BLaER1 (cell line): Measurements from ENCODE around the gene NR1H3.
A peak's percentile ranks its signal among the peaks of the same experiment; 100 is the strongest.

Experiments used
- H3K27ac ChIP-seq: shearing (Covaris generic); formaldehyde crosslinking; 2 replicates; pipeline ENCODE4 v1.8.1; 2022
- H3K27me3 ChIP-seq: shearing (Covaris generic); formaldehyde crosslinking; 2 replicates; pipeline ENCODE4 v1.8.1; 2022
- H3K36me3 ChIP-seq: shearing (Covaris generic); formaldehyde crosslinking; 2 replicates; pipeline ENCODE4 v1.8.1; 2022
- H3K4me1 ChIP-seq: shearing (Covaris generic); formaldehyde crosslinking; 2 replicates; pipeline ENCODE4 v1.8.1; 2022
- H3K4me2 ChIP-seq: shearing (Covaris generic); formaldehyde crosslinking; 2 replicates; pipeline ENCODE4 v1.8.1; 2022
- H3K4me3 ChIP-seq: shearing (Covaris generic); formaldehyde crosslinking; 2 replicates; pipeline ENCODE4 v1.8.1; 2022
- H3K9ac ChIP-seq: shearing (Covaris generic); formaldehyde crosslinking; 2 replicates; pipeline ENCODE4 v1.8.1; 2022
- H3K9me3 ChIP-seq: shearing (Covaris generic); formaldehyde crosslinking; 2 replicates; pipeline ENCODE4 v1.8.1; 2022
- H4K20me1 ChIP-seq: shearing (Covaris generic); formaldehyde crosslinking; 2 replicates; pipeline ENCODE4 v1.8.1; 2022
- Cebpa-rat ChIP-seq: shearing (Covaris generic); IDR thresholded peaks from 2 replicates; pipeline ENCODE4 v1.8.1; 2022

NR1H3 gene

GRCh38 chr11:47243454-47243853 lies 14.3 kb upstream of the NR1H3 start:
- H3K4me2 ChIP-seq: no peak overlapping the region
- no peak for TF ChIP-seq Cebpa-rat
- H4K20me1 ChIP-seq: no peaks in the 10 kb centered on the region
- H3K9ac ChIP-seq: no peak overlapping the region
- no peaks in the 10 kb centered on the region for H3K27me3 ChIP-seq
- peaks cover 90% of the 10 kb centered on the region for H3K36me3 ChIP-seq
- H3K4me1 ChIP-seq: peaks cover 32% of the 10 kb centered on the region
- no peak overlapping the region for H3K4me3 ChIP-seq
- no peak overlapping the region for H3K27ac ChIP-seq
- H3K9me3 ChIP-seq: no peaks in the 10 kb centered on the region

- peaks cover 26% of the 10 kb centered on the region for H3K4me1 ChIP-seq
- H4K20me1 ChIP-seq: no peaks in the 10 kb centered on the region
- no peak overlapping the region for H3K4me2 ChIP-seq
- no peaks in the 10 kb centered on the region for H3K27me3 ChIP-seq
- H3K4me3 ChIP-seq: no peak overlapping the region
- H3K9ac ChIP-seq: no peak overlapping the region
- H3K9me3 ChIP-seq: no peaks in the 10 kb centered on the region
- H3K27ac ChIP-seq: no peak overlapping the region
- TF ChIP-seq Cebpa-rat: no peak
- peaks cover 78% of the 10 kb centered on the region for H3K36me3 ChIP-seq
These were observed 13.1 kb upstream of the NR1H3 start for GRCh38 chr11:47244448-47245350.

GRCh38 chr11:47245611-47246357 lies 12.0 kb upstream of the NR1H3 start:
- Histone ChIP-seq H4K20me1 (no peaks in the 10 kb centered on the region), H3K4me2 (no peak overlapping the region), H3K27me3 (no peaks in the 10 kb centered on the region), H3K27ac (no peak overlapping the region), H3K4me1 (peaks cover 26% of the 10 kb centered on the region), H3K4me3 (no peak overlapping the region), H3K36me3 (peaks cover 67% of the 10 kb centered on the region), H3K9ac (no peak overlapping the region), H3K9me3 (no peaks in the 10 kb centered on the region)
- no peak for TF ChIP-seq Cebpa-rat

- TF ChIP-seq Cebpa-rat: no peak
- no peaks in the 10 kb centered on the region for H3K27me3 ChIP-seq
- H3K27ac ChIP-seq: no peak overlapping the region
- H3K36me3 ChIP-seq: peaks cover 50% of the 10 kb centered on the region
- peak overlapping the region; percentile 98 for H3K4me2 ChIP-seq
- H4K20me1 ChIP-seq: no peaks in the 10 kb centered on the region
- H3K4me1 ChIP-seq: peaks cover 26% of the 10 kb centered on the region
- peak overlapping the region; percentile 77 for H3K4me3 ChIP-seq
- H3K9ac ChIP-seq: no peak overlapping the region
- H3K9me3 ChIP-seq: no peaks in the 10 kb centered on the region
These were observed 10.3 kb upstream of the NR1H3 start for GRCh38 chr11:47247502-47247901.

GRCh38 chr11:47248304-47248663 lies 9.5 kb upstream of the NR1H3 start:
- H4K20me1 ChIP-seq: no peaks in the 10 kb centered on the region

GRCh38 chr11:47248664-47249377 lies 9.0 kb upstream of the NR1H3 start, which contains the start of gene ACP2:
ACP2 (minus strand) TSS chr11:47248814; CDS start chr11:47248789, 25 bp downstream.
- Histone ChIP-seq H4K20me1 (no peaks in the 10 kb centered on the region), H3K27ac (peak within 1 kb of the TSS; percentile 96), H3K4me2 (peak within 1 kb of the TSS; percentile 98), H3K36me3 (peaks cover 37% of the 10 kb centered on the region), H3K27me3 (no peaks in the 10 kb centered on the region), H3K4me1 (peaks cover 26% of the 10 kb centered on the region), H3K9me3 (no peaks in the 10 kb centered on the region), H3K4me3 (peak within 1 kb of the TSS; percentile 77), H3K9ac (peak within 1 kb of the TSS; percentile 93)
- TF ChIP-seq Cebpa-rat: no peak

More at GRCh38 chr11:47248304-47248663, 9.5 kb upstream of the NR1H3 start:
- Histone ChIP-seq H3K4me2 (peak overlapping the region; percentile 98), H3K27ac (peak overlapping the region; percentile 96), H3K27me3 (no peaks in the 10 kb centered on the region), H3K4me3 (peak overlapping the region; percentile 77), H3K9ac (peak overlapping the region; percentile 93), H3K36me3 (peaks cover 42% of the 10 kb centered on the region), H3K9me3 (no peaks in the 10 kb centered on the region), H3K4me1 (peaks cover 26% of the 10 kb centered on the region)
- no peak for TF ChIP-seq Cebpa-rat

- peak overlapping the region; percentile 98 for H3K4me2 ChIP-seq
- peak overlapping the region; percentile 96 for H3K27ac ChIP-seq
These were observed 8.4 kb upstream of the NR1H3 start for GRCh38 chr11:47249378-47249715.

GRCh38 chr11:47251751-47252150 lies 6.0 kb upstream of the NR1H3 start:
- TF ChIP-seq Cebpa-rat: no peak
- H4K20me1 ChIP-seq: no peaks in the 10 kb centered on the region
- no peaks in the 10 kb centered on the region for H3K9me3 ChIP-seq
- H3K4me1 ChIP-seq: peaks cover 31% of the 10 kb centered on the region
- no peak overlapping the region for H3K27ac ChIP-seq
- no peaks in the 10 kb centered on the region for H3K27me3 ChIP-seq
- H3K36me3 ChIP-seq: peaks cover 7% of the 10 kb centered on the region
- H3K4me2 ChIP-seq: no peak overlapping the region
- no peak overlapping the region for H3K9ac ChIP-seq
- H3K4me3 ChIP-seq: no peak overlapping the region

More at GRCh38 chr11:47249378-47249715, 8.4 kb upstream of the NR1H3 start:
- no peak for TF ChIP-seq Cebpa-rat
- peak overlapping the region; percentile 77 for H3K4me3 ChIP-seq
- no peaks in the 10 kb centered on the region for H4K20me1 ChIP-seq
- H3K9me3 ChIP-seq: no peaks in the 10 kb centered on the region
- peaks cover 31% of the 10 kb centered on the region for H3K36me3 ChIP-seq
- peaks cover 26% of the 10 kb centered on the region for H3K4me1 ChIP-seq
- H3K9ac ChIP-seq: peak overlapping the region; percentile 93
- H3K27me3 ChIP-seq: no peaks in the 10 kb centered on the region

- no peak overlapping the region for H3K4me2 ChIP-seq
- H3K27me3 ChIP-seq: no peaks in the 10 kb centered on the region
- no peak overlapping the region for H3K9ac ChIP-seq
- no peak for TF ChIP-seq Cebpa-rat
- no peak overlapping the region for H3K4me3 ChIP-seq
- H3K27ac ChIP-seq: no peak overlapping the region
- no peaks in the 10 kb centered on the region for H3K36me3 ChIP-seq
- H4K20me1 ChIP-seq: no peaks in the 10 kb centered on the region
- no peaks in the 10 kb centered on the region for H3K9me3 ChIP-seq
- peaks cover 31% of the 10 kb centered on the region for H3K4me1 ChIP-seq
These were observed 4.1 kb upstream of the NR1H3 start for GRCh38 chr11:47253660-47254059.
